Fibroblast of skin of abdomen (primary cell): ENCODE measurements around the gene RRM2. TPM values are rescaled to one million over a fixed set of nuclear protein-coding genes. Genes with fewer than 3 reads are reported as not detected.

Experiments
- DNase-seq: peaks from one replicate; pipeline ENCODE4 v3.0.0-alpha.2; 2013
- polyA plus RNA-seq, 2 experiments: library from polyadenylated mRNA; unstranded; fragments of 120-200 nt; gene quantifications; one replicate each; pipeline ENCODE4 v1.2.1, GENCODE V29; 2013; ENCODE audit not compliant: insufficient read length in 2 of 2

RRM2 gene
- polyA plus RNA-seq (2013, experiment 1 of 2; ENCODE audit: insufficient read length): 69.3 TPM
- 72.9 TPM for polyA plus RNA-seq (2013, experiment 2 of 2; ENCODE audit: insufficient read length)

GRCh38 chr2:10122500-10123280, at the start of gene RRM2:
RRM2 (plus strand) TSS chr2:10122739; CDS start chr2:10122799, 60 bp downstream.
- peak; percentile 95 for DNase-seq

DNA sequence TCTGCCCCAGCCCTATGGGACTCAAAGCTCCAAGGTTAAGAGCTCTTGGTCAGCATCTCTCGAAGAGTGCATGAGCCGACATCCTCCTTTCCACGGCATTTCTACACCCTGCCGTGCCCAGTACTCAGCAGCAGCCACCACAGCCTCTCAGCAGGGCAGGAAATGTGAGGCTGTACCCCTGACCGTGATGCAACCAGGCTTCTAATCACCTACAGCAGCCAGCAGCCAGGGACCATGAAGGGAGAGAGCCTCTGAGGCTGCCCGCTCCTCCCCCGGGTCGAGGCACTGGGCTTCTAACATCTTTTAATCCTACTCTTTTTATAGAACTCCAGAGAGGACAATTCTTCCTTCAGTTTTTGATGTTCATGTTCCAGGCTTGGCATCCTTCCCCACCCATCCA, 48.8 kb upstream of the RRM2 start:
- DNase-seq: no peak

DNA sequence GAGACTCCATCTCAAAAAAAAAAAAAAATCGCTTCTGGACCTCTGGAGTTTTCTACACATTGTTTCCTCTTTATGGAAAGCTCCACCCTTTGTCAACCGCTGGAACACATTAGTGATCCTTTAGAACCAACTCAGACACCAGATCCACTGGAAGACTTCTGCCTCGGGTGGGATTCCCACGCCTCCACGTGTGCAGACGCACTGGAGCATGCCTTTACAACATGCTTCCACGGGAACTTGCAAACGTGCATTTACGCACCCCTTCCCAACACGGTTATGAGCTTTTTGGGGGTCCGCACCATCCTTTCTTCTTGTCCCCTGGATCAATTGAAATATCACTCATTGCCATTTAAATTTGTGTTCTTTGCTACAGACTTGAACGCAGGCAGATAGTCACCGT, 47.4 kb upstream of the RRM2 start:
- DNase-seq: no peak

DNA sequence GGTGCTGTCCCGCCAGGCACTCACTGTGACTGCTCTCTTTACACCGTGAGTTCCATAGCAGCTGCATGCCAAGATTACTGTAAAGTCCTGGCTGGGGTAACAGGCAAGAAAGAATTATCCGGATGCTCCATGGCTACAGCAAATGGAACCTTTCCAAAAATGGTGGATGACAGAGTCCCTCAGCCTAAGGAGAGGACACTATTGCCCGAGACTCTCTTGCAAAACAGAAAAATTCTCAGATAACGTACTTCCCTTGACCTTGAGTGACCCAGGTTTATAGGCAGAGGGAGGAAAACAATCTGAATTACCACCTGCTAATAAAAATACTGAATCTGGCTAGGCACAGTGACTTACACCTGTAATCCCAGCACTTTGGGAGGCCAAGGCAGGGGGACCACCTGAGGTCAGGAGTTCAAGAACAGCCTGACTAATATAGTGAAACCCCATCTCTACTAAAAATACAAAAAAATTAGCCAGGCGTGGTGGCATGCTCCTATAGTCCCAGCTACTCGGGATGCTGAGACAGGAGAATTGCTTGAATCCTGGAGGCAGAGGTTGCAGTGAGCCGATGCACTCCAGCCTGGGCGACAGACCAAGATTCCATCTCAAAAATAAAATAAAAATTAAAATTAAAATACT, 46.8 kb upstream of the RRM2 start:
- no peak for DNase-seq

DNA sequence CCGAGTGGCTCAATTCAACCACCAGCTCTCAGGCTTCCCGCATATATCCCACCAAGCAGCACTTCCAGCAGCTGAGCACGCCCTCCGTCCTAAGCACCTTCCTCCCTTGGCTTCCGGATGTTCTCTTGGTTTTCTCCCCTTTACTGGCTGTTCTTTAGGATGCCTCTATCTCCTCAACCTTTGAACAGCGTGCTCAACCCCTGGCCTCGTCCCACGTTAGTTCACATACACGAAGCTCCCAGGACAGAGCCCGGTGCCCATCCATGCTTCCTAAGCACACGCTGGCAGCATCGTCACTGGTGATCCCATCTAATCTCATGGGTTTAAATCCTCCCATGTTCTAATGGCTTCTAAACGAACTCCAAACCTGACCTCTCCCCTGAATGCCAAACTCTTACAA, 46.0 kb upstream of the RRM2 start:
- DNase-seq: no peak

GRCh38 chr2:10076988-10077527, 45.5 kb upstream of the RRM2 start:
- no peak for DNase-seq

GRCh38 chr2:10078001-10078400, 44.5 kb upstream of the RRM2 start:
- no peak for DNase-seq

DNA sequence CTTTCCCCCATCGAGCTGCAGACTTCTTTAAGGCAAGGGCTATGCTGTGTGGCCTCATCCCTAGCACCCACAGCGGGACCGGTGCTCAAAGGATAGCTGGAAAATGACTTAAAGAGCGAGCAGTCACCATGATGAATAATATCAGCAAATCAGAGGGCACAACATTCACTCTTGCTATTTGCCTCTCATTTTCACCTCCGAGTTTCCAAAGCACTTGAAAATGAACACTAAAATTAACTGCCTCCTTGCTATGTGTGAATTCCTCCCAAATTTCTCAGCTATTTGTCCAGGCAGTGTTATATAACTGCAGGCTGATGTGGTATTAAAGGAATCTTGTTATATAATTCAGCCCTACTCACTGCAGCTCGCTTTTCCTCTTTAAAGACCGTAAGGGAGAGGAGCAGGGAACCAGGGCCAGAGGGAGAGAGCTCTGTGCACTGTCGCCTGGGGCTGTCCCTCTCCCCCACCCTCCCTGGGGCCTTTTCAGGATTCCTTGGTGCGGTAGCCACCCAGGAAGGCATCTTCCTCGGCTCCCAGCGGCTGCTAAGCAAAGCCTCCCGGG, 43.8 kb upstream of the RRM2 start:
- peak; percentile 28 for DNase-seq

GRCh38 chr2:10079266-10079869, 43.2 kb upstream of the RRM2 start:
- DNase-seq: peak; percentile 56

DNA sequence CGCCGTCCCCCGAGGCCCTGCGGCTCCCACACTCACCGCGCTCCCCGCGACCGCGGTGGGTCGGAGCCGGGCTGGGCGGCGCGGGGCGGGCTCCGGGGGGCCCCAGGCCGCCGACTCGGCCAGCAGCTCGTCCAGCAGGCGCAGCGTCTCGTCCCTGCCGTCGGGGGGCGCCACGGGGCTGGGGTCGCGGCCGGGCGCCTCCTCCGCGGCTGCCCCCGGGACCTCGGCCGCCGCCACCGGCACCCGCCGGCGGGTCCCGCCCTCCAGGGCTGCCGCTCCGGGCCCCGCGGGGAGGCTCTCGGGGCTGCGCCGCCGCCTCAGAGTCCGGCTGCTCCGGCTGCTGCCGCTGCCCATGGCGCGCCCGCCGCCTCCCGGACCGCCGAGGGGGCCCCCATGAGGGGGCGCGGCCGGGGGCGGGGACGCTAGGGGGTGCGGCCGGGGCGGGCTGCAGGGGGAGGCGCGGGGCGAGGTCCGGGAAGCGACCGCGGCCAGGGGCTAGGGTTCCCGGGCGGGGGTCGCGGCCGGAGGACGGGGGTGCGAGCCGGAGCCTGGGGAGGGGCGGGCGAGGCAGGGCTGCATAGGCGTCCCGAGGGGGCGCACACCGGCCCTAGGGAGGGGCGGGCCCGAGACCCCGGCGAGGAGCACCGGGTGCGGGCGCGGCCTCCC, 42.5 kb upstream of the RRM2 start, which contains the start of gene CYS1:
Gene CYS1, minus strand, starts transcription at position 542 of the 666 bp plus-strand sequence. Its CDS starts 188 bp downstream, at position 354.
- no peak for DNase-seq

DNA sequence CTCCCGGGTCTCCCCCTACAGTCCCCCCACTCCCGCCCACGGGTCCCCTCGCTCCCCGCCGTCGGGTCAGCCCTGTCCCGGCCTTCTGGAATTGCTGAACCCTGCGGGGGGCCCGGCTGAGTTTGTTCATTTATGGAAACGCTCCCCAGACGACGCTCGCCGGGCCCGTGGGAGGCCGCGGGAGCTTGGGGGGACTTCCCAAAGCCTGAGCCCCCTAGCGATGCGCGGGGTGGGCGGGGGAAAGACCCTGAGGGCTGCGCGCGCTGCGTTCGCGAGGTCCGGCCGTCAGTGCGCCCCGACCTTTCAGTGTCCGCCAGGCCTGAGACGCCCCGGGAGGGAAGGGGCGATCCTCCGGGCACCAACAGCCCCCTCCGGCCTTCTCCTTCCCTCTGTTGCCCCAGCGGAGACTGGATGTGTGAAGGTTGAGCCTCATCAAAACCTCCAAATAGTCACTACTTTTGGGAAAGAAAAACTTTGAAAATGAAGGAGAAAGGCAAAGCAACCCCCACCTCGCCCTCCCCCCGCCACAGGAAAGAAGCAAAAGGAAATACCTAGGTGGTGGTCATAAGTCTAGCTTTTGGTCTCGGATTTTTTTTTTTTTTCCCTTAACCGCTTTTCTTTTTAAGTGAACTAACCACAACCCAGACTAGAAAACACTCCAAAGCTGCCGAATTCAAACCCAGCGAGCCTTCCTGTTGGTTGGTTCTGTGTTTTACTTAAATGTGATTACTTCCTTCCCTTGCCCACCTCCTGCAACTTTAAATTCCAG, 41.8 kb upstream of the RRM2 start:
- no peak for DNase-seq

- no peak for DNase-seq
Measured at GRCh38 chr2:10083046-10083445, 39.5 kb upstream of the RRM2 start.

GRCh38 chr2:10083692-10084211, 38.8 kb upstream of the RRM2 start:
- no peak for DNase-seq

- no peak for DNase-seq
Measured at GRCh38 chr2:10084223-10084865, 38.2 kb upstream of the RRM2 start.

DNA sequence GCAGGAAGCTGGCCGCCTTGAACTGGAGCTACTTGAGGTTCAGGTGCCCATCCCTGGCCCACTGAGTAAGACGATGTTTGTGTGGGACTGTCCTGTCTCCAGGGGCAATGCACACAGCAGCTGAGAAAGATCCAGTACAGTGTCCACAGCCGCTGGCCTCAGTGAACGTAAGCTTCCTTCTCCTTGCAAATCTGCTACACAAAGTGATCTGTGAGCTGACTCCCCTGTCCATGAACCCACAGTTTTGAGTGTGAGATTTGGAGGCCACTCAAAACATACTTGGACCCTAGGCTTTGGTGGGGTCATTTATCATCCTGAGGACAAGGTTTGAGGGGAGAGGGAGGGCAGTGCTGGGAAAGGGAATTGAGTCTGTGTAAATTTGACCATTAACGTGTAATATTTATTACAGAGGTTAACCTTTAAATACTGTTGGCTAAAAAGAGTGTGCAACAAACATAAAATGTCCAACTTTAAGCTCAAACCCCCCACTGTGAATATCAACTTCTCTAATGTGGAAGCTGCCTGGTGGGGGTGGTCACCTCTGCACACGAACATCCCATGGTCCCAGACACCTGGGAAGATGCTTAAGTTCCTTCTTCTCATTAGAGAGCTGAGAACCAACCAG, 37.4 kb upstream of the RRM2 start:
- no peak for DNase-seq

GRCh38 chr2:10085668-10086059, 36.9 kb upstream of the RRM2 start:
- DNase-seq: no peak

DNA sequence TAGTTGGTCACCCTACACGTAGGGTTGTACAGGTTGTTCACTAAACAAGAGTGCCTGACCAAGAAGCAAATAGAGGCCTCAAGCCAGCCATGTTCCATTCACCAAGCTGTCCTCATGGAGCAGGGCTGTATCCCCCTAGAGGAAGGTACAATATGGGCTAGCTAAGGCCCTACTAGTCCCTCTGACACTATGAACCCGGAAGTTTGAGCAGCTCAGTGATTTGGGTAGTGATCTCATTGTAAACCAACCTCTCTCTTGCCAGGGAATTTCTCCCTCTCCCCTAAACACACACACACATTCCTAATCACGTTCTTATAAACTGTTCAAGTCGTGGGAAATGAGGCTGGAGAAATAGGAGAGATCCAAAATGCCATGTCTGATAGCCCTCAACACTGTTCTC, 35.6 kb upstream of the RRM2 start:
- no peak for DNase-seq

DNA sequence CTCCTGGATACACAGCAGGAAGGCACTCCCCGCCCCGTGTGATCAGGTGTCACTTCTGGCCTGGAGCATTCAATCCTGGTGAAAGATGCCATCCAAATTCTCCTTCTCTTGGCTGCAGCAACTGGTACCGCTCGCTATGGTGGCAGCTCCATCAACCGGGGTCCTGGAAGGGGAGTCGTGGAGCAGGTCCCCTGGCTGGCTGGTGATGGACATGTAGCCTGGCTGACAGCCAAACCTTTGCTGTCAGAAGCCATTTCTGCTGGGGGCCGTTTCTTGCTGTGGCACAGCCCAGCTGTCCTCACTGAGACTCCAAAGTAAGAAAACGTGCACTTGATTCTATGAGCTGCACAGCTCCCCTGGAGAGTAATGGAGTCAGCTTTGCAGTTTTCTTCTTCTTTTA, 35.2 kb upstream of the RRM2 start:
- no peak for DNase-seq

DNA sequence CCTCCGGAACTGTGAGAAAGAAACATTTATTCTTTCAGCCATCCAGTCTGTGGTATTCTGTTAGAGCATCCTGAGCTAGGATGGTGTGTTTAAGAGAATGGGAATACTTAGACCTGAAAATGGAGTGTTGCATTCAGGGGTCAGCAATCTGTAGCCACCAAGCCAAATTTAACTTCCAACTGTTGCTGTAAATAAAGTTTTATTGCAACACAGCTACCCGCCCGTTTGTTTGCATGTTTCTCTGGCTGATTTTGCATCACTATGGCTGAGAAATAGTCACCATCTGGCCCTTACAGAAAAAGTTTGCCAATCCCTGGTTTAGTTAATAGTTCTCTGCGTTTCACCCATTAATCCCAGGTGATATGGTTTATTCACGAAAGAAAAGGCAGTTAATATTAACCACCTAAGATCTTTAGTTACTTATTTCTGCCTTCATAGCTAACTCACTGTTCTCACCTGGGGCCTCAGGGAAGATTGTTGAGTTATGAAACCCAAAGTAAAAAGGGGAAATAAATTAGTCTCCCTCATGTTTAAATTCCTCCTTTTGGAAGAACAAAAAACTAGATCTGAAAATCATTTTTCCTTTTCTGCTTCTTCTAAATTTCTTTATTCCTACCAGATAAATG, 32.9 kb upstream of the RRM2 start:
- no peak for DNase-seq
